Stimulated activated CD8-positive, alpha-beta memory T cell treated with anti-CD3 and anti-CD28 coated beads, Interleukin-12 subunit alpha, Interleukin-12 subunit beta, amount 100 ng/mL, for 24 hours (primary cell): ENCODE data around the gene HECTD3.

Experiments used
- DNase-seq: peaks from one replicate; pipeline ENCODE4 v3.0.0-alpha.2; 2020; ENCODE audit errors: extremely low read depth

The HECTD3 gene

GRCh38 chr1:45010855-45011811 lies at the start of gene HECTD3:
TSS of gene HECTD3 (minus strand) at chr1:45011324. CDS start at chr1:45011257, 67 bp downstream.
- peak; percentile 33 for DNase-seq

GRCh38 chr1:45059829-45060228 lies 48.7 kb upstream of the HECTD3 start:
- no peak for DNase-seq

- no peak for DNase-seq
Observed at GRCh38 chr1:45057542-45057941, 46.4 kb upstream of the HECTD3 start.

GRCh38 chr1:45051005-45051772 lies 40.1 kb upstream of the HECTD3 start:
- no peak for DNase-seq

- no peak for DNase-seq
Observed at GRCh38 chr1:45047032-45047431, 35.9 kb upstream of the HECTD3 start.

GRCh38 chr1:45044916-45045315 lies 33.8 kb upstream of the HECTD3 start:
- DNase-seq, result no peak

- no peak for DNase-seq
Observed at GRCh38 chr1:45043094-45043493, 32.0 kb upstream of the HECTD3 start.

GRCh38 chr1:45040297-45040696 lies 29.2 kb upstream of the HECTD3 start:
- DNase-seq, result no peak

GRCh38 chr1:45038661-45039364 lies 27.7 kb upstream of the HECTD3 start:
- no peak for DNase-seq

- DNase-seq, result no peak
Observed at GRCh38 chr1:45038240-45038639, 27.1 kb upstream of the HECTD3 start.

- no peak for DNase-seq
Observed at GRCh38 chr1:45037456-45037855, 26.3 kb upstream of the HECTD3 start.

GRCh38 chr1:45035631-45036301 lies 24.6 kb upstream of the HECTD3 start:
- no peak for DNase-seq

- no peak for DNase-seq
Observed at GRCh38 chr1:45033356-45033755, 22.2 kb upstream of the HECTD3 start.

- DNase-seq, result no peak
Observed at GRCh38 chr1:45032837-45033236, 21.7 kb upstream of the HECTD3 start.

GRCh38 chr1:45026446-45026845 lies 15.3 kb upstream of the HECTD3 start:
- no peak for DNase-seq

GRCh38 chr1:45023663-45024062 lies 12.5 kb upstream of the HECTD3 start:
- DNase-seq, result no peak

GRCh38 chr1:45018599-45019230 lies 7.6 kb upstream of the HECTD3 start:
- DNase-seq, result peak; percentile 31

GRCh38 chr1:45016767-45017166 lies 5.6 kb upstream of the HECTD3 start:
- no peak for DNase-seq

- no peak for DNase-seq
Observed at GRCh38 chr1:45016090-45016697, 5.1 kb upstream of the HECTD3 start.

GRCh38 chr1:45015683-45016082 lies 4.6 kb upstream of the HECTD3 start:
- no peak for DNase-seq
